DMS153 treated with DMSO at 0.1 percent for 48 hours (cell line): ENCODE measurements around the gene XRCC3.
"Not testable (repeated sequence)": the region's sequence is repeated elsewhere in the genome, so short reads cannot be mapped to it uniquely, and the experiment has no call there.

Experiments used
- DNase-seq: peaks from one replicate; lab custom pipeline; 2025; ENCODE audit not compliant: unreplicated experiment; lab: John Stamatoyannopoulos, UW

XRCC3 gene

GRCh38 chr14:103695296-103696069, 19.8 kb downstream of the XRCC3 start:
- DNase-seq = no peak

GRCh38 chr14:103694572-103695026, 20.7 kb downstream of the XRCC3 start:
- no peak for DNase-seq

GRCh38 chr14:103693515-103693914, 21.7 kb downstream of the XRCC3 start:
- DNase-seq = no peak

DNA sequence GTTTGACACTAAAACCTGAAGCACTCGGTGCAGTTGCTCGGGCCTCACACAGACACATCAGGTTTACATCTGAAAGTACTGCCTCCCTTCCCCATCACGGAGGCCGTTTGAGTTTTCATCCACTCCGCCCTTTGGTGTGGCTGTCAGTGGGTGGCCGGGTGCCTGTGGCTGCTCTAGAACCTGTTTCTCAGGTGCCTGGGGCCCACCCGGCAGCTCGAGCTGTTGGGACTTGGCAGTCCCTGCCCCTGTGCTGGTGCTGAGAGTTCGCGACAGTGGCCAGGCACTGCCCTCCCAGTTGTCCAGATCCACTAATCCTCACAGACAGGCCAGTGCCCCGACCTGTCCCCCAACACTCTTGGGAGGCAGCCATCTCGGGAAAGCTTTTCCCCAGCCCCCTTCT, 22.4 kb downstream of the XRCC3 start:
- DNase-seq = no peak

- no peak for DNase-seq
Measured at GRCh38 chr14:103692159-103692558, 23.1 kb downstream of the XRCC3 start.

- DNase-seq = not testable (repeated sequence)
Measured at GRCh38 chr14:103691655-103692054, 23.6 kb downstream of the XRCC3 start.

GRCh38 chr14:103690332-103690731, 24.9 kb downstream of the XRCC3 start:
- no peak for DNase-seq

- no peak for DNase-seq
Measured at GRCh38 chr14:103688906-103689902, 26.0 kb downstream of the XRCC3 start.

DNA sequence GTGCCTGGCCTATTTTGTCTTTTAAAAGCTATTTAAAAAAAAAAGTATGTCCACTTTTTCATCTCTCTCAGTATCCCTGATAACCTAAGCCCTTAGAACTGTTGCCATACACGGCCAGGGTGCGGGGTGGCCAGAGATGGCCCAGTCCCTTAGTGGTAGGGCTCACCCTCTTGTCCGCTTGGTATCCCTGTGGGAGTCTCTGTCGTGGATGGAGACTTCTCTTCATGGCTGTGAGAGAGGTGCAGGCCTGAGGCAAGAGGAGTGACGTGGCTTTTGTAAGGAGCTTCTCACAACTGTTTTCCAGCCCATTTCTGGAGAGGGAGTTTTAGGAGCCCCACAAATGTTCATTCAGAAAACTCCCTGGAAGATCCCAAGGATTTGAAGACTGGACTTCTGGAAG, 26.8 kb downstream of the XRCC3 start:
- no peak for DNase-seq

GRCh38 chr14:103687712-103688111, 27.5 kb downstream of the XRCC3 start:
- DNase-seq = no peak

GRCh38 chr14:103686831-103687485, 28.3 kb downstream of the XRCC3 start:
- DNase-seq = no peak

DNA sequence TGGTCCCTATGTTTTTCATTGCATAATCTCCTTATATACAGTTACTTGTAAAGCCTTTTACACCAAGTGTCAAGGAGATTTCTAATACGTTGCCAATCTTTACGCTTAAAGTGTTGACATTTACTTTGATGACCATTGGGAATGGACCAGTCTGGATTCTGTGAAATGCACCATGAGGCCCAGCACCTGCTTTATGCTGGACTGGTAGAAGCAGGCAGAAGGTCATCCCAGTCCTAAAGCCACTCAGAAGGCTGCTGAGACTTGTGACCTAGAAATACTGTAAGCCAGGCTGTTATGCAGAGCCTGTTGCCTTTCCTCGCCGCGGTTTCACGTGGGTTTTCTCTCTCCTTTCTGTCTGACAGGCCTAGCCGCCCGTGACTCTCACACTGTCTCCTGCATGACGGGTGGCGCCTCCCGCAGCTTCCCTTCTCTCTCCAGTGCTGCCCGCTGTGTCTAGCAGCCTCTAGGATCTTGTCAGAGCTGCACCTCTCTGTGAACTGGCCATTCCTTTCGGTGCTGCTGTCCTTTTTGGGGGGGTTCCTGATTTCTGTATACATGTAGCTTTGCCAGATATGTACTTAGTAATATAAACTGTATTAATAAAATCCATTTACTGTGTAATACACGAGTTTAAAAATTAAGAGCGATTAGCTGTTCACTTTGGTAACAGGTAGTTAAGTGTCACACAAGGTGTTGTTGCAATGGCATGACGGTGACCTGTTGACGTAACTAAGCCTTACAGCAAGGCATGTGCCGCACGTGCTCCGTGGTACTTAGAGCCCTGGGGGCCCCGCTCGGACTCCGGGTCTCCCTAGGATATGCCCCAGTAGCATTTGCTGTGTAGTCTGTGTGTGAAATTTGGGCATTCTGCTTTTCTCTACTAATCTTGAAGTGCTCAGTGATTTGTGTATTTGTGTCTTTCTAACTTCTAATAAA, 29.7 kb downstream of the XRCC3 start:
- DNase-seq = no peak

GRCh38 chr14:103684871-103685270, 30.4 kb downstream of the XRCC3 start:
- DNase-seq = no peak

- no peak for DNase-seq
Measured at GRCh38 chr14:103684471-103684870, 30.8 kb downstream of the XRCC3 start.

DNA sequence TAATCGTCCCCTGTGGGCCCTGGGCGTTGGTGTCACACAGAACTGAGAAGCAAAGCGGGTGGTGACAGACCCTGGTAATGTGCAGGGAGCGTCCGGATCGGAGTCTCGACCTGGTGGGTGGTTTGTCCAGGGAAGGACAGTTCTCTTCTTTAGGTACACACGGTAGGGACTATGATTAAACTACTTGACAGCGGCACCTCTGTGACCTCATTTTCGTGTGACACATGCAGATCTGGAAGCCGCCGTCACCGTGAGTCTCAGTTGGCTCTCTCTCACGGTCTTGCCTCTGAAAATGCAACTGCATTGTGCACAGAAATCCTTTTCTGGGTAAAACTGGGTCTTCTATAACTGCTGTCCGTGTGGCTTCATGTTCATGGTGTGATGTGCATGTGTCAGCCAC, 32.1 kb downstream of the XRCC3 start:
- no peak for DNase-seq

GRCh38 chr14:103680491-103681231, 34.6 kb downstream of the XRCC3 start:
- no peak for DNase-seq

DNA sequence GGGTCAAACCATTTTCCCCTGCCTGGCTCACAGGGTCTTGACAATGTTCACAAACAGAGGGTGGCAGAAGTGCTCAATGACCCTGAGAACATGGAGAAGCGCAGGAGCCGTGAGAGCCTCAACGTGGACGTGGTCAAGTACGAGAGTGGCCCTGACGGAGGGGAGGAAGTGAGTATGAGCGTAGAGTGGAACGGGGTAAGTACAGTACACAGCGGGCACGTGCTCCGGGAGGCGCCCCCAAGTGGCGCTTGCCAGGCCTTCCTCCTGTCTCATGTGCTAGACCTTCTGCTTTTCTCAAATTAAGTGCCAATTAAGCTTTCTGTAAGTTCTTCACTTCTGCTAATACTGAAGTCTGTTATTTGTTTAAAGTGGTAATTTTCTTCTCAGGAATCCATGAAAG, 35.9 kb downstream of the XRCC3 start:
- no peak for DNase-seq

DNA sequence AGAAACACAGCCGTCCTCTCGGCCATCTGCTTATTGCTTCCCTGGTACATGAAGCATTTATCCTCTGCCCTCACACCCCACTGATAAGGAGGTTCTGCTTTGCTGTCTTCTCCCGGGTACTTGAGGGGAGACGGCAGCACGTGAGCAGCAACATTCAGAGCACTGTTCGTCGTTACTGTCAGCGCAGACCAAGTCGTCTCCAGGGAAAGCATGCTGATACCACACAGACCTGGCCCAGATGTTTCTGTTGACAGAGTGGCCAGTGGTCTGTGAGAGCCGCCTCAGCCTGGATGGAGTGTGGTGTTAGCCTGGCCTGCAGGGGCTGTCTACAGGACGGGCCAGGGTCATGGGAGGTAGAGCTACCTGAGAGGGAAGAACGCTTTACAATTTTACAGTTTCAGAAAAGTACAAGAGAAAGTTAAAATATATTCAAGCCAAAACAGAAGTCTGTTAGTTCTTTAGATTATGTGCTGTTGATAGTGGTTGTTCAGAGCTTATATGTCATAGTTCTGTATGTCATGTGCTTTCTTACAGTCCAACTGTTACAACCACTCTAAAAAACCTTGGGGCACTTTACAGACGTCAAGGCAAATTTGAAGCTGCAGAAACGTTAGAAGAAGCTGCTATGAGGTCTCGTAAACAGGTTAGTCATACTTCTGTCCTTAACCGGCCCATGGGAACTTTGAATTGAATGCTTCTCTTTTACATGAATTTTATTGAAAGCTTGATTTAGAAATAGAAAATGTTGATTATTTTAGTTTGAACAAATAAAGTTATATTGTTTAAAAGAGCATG, 38.2 kb downstream of the XRCC3 start:
- DNase-seq = no peak

- DNase-seq = no peak
Measured at GRCh38 chr14:103675957-103676356, 39.3 kb downstream of the XRCC3 start.
